CD4-positive, alpha-beta T cell treated with Interleukin-1 beta for 1 hour (primary cell): ENCODE measurements around the gene NEUROD2.
A peak's percentile ranks its signal among the peaks of the same experiment; 100 is the strongest.

Experiments used
- DNase-seq, 2 donors: peaks; one replicate each; pipeline ENCODE4 v3.0.0-alpha.2; 2020 to 2022

Gene NEUROD2

GRCh38 chr17:39578272-39578671 lies 29.4 kb downstream of the NEUROD2 start:
- no peak for DNase-seq

DNA sequence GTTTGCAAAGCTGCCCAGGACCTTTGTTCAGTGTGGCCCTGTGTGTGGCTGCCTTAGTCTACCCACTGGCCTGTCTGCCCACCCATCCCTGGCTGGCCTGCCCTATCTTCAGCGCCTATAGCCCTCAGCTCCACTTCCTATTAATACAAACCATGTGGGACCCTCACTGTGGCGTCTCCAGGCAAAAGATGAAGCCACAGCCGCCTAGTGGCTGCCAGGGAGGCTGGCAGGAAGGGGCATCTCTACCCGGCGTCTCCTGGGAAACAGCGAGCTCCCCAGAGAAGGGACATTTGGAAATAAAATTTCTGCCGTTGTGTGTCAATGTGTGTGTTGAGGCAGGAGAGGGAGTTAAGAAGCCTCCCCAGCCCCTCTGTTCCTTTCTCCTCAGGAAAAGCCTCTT lies 31.5 kb downstream of the NEUROD2 start:
- no peak for DNase-seq

DNA sequence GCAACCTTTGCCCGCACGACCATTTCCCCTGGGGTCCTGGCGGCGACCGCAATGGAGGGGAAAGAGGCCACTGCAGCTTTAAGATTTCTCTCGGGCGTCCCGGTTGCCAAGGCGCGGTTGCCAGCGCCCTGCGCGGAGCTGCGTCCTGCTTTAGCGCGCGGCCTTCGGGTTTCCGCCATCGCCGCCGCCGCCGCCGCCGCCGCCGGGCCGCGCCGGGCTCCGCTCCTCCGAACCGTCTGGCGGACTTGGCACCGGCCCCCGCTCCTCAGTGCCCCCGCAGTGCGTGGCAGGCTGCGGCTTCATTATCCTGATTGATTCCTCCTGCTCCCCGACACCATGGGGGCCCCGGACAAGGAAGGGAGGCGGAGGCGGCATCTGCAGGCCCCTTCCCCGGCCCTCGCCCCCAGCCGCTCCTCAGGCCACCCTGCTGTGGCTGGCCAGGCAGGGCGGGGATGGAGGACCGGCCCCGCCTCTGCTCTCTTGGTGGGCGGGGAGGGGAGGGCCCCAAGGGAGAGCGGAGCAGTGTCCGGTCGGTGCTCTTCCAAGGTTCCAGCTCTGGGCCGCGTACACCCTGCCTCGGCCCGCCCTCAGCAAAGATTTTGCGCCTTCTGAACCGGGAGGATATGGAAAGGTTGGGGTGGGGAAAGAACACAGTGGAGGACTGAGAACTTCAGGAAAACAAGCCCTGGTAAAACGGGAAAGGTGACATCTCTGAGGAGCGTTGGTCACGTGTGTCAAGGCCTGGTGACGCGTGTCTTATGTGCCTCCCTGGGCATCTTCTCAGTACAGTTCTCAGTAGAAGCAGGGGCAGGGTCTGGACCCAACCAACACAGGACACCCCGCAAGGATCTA lies 34.0 kb downstream of the NEUROD2 start:
- DNase-seq: peak; percentile 6 to 13

- DNase-seq: no peak
Observed at GRCh38 chr17:39572121-39572520, 35.6 kb downstream of the NEUROD2 start.

DNA sequence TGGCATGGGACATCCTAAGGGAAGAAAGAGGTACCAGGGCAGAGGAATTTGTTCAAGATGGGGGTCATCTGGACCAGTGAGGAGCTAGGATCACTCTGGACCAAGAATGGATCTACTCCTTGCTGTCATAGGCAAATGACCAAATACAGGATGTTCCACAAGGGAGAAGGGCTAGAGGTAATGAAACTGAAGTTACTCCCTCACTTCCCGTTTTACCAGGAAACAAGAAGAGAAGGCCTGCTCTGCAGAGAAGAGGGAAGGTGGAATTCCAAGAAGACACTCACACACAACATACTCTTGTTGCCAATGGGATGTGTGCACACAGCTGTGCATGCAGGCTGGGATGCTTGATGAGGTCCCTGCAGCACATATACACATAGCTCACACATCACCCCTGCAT lies 38.6 kb downstream of the NEUROD2 start:
- DNase-seq: no peak

- DNase-seq: no peak
Observed at GRCh38 chr17:39568702-39569101, 39.0 kb downstream of the NEUROD2 start.

DNA sequence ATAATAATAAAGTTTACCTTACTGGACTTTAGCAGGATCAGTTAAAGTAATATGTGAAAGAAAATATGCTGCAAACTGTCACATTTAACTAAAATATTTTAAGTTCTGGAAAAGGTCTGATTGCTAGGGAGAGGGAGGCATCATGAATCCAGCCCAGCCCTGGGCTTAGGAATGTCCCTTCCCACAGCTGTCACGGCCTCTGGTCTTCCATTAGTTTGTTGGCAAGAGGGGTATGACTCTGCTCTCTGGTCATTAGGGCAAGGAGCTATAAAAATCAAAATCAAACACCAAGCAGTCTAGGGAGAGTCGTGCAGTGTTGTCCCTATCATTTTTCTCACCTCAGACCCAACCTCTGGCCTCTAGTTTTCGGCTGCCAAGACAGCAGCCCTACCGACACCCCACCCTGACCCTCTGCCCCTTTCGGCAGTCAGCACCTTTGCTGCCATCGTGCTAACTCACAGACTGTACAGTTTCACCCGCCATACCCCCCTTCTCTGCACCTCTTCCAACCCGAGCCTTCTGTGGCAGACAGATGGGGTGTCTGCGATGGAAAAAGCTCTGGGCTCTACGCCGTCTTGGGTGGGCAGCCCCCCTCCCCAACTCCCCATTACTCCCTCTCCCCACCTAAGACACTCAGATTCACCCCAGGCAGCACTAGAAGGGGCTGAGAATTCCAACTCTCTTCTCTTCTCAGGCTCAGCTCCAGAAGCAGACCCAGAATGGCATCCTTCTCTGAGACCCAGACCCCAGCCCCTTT lies 41.4 kb downstream of the NEUROD2 start:
- DNase-seq: no peak

- no peak for DNase-seq
Observed at GRCh38 chr17:39564211-39564848, 43.4 kb downstream of the NEUROD2 start.

DNA sequence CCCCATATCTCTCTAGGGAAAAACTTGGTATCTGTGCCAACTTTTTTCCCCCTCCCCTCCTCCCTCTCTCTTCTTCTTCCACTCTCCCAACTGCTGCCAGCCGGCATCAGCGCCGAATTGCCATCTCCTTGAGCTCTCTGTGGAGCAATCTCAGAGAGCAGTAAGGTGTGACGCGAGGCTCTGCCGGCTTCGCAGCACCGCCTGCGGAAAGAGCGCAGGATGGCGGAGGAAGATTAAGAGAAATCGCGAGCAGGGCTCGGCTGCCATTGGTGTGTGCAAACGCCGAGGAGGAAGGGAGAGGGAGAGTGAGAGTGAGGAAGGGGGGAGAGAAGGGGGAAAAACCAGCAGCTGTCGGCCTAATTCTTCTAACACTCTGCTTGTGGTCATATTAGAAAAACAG lies 44.2 kb downstream of the NEUROD2 start:
- no peak for DNase-seq

DNA sequence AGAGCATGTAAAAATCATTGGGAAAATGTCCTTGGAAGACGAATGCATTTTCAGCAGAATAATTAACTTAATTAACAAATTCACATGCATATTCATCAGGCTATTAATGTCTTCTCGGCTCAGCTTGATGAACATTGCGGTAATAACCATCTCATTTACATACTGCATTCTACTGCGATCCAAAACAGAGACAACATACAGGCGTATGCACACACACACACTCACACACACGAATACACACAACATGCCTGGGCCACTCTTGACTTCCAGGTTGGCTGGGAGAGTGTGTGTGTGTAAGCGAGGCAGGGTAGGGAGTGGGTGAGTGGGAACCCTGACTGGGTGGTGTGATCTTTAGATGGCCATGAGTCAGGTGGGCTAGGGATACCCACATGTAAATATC lies 44.7 kb downstream of the NEUROD2 start:
- DNase-seq: no peak

DNA sequence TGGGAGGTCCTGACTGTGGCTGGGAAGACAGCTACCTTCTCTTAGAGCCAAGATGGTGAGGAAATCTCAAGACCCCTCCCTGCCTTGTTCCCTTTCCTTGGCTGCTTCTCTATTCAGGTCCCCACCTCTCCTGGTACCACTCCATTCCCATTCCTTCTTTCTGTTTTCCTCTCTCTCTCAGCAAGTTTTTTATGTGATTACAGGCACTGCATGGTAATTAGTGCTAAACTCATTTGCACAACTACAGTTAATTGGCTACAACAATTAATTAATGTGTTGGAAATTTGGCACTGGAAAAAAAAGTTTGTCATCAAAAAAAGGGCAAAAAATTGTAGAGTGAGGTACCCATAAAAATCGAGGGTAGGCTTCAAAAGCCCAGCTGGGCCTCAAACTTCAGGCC lies 45.3 kb downstream of the NEUROD2 start:
- DNase-seq: no peak

- no peak for DNase-seq
Observed at GRCh38 chr17:39556423-39556822, 51.3 kb downstream of the NEUROD2 start.

DNA sequence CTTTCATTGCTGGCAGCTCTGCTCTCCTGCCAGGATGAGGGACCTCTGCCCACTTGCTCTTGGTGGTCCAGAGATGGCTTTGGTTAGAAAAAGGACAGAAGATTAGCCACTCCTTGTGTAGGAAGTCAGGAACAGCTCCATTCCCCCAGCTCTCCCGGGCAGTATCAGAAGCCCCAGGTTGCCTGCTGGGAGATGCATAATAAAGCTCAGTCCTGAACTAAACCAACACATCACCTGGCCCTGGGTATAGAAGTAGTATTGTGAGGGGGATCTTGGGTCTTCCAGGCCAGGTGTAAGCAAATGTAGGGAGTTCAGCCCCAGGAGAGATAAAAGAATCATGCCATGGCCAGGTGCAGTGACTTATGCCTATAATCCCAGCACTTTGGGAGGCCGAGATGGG lies 52.4 kb downstream of the NEUROD2 start:
- no peak for DNase-seq
